Panc1 (cell line): ENCODE measurements around the gene ABHD8. TPM values are rescaled to one million over a fixed set of nuclear protein-coding genes. Genes with fewer than 3 reads are reported as not detected.

ENCODE experiments used
- ATAC-seq: fragments of 200-7000 bp; cut with Tn5 transposase; 2 replicates; pipeline ENCODE4 v1.9.1; 2020; ENCODE audit warnings: mild to moderate bottlenecking, moderate library complexity
- BruUV-seq: library from RNA; stranded (reverse); fragments of 400-500 nt; replicated peaks from 2 replicates; lab custom pipeline; 2021; lab: Mats Ljungman, UMichigan
- CTCF ChIA-PET: fragments of 300-600 bp; sonication (Branson Sonifier 250); formaldehyde crosslinking; loops from one replicate; lab custom pipeline; 2022; ENCODE audit warnings: antibody characterized with exemption; lab: Charles Lee
- POLR2A ChIA-PET: fragments of 300-600 bp; sonication (Branson Sonifier 250); formaldehyde crosslinking; loops from one replicate; lab custom pipeline; 2022; ENCODE audit warnings: antibody characterized with exemption; lab: Charles Lee
- DNase-seq: peaks from one replicate; pipeline ENCODE4 v3.0.0-alpha.2; 2010; ENCODE audit warnings: low read depth, low spot score
- H3K27ac ChIP-seq: 2 replicates; pipeline ENCODE4 v1.5.1; 2011; ENCODE audit warnings: mild to moderate bottlenecking, low read length, inconsistent platforms
- H3K27me3 ChIP-seq: fragments of 200-500 bp; sonication (Bioruptor generic); 2 replicates; pipeline ENCODE4 v1.6.0; 2014; ENCODE audit warnings: low read length, inconsistent platforms; ENCODE audit not compliant: control insufficient read depth, insufficient read depth
- H3K36me3 ChIP-seq: fragments of 200-500 bp; sonication (Bioruptor generic); 2 replicates; pipeline ENCODE4 v1.5.1; 2014; ENCODE audit warnings: inconsistent platforms, mild to moderate bottlenecking, low read length, moderate library complexity; ENCODE audit not compliant: control insufficient read depth, insufficient read depth
- H3K4me1 ChIP-seq: 2 replicates; pipeline ENCODE4 v1.5.1; 2011; ENCODE audit warnings: inconsistent platforms, mild to moderate bottlenecking, low read length, moderate library complexity; ENCODE audit not compliant: control insufficient read depth, insufficient read depth
- H3K4me3 ChIP-seq, 2 experiments: 2 replicates each; pipeline ENCODE4 v1.5.1; 2011 to 2012; ENCODE audit warnings: low read depth in 2 of 2, low read length in 2 of 2, mild to moderate bottlenecking in 2 of 2, inconsistent platforms in 1 of 2, moderate library complexity in 1 of 2
- H3K9me3 ChIP-seq: fragments of 200-500 bp; sonication (Bioruptor generic); 2 replicates; pipeline ENCODE4 v1.5.1; 2014; ENCODE audit warnings: low read depth, mild to moderate bottlenecking, inconsistent platforms, low read length, moderate library complexity; ENCODE audit not compliant: control insufficient read depth, insufficient read depth
- POLR2AphosphoS5 ChIP-seq: IDR thresholded peaks from 2 replicates; pipeline ENCODE4 v1.6.1; 2012; ENCODE audit warnings: mild to moderate bottlenecking, low read depth, low read length, moderate library complexity
- SIN3A ChIP-seq: IDR thresholded peaks from 2 replicates; pipeline ENCODE4 v1.6.1; 2012; ENCODE audit warnings: low read depth, mild to moderate bottlenecking, low read length, moderate library complexity, borderline replicate concordance; ENCODE audit not compliant: insufficient read depth
- TCF7L2 ChIP-seq: IDR thresholded peaks from 2 replicates; pipeline ENCODE4 v1.6.1; 2011; ENCODE audit warnings: mild to moderate bottlenecking, low read depth, low read length, inconsistent platforms
- in situ Hi-C: cut with HindIII; loops from 2 replicates; pipeline ENCODE4 v1.10.0; 2016; ENCODE audit warnings: low sequenced_read_pairs, low pct_unique_long_range_greater_than_20kb
- intact Hi-C: fragments of 100-400 bp; cut with micrococcal nuclease; formaldehyde crosslinking; loops from one replicate; pipeline ENCODE4 v1.10.0; 2022; ENCODE audit not compliant: unreplicated experiment
- total RNA-seq: library from RNA; stranded (reverse); gene quantifications from one replicate; pipeline ENCODE4 v1.2.1, GENCODE V29; 2021; ENCODE audit not compliant: unreplicated experiment
- TF ChIP-seq, protein P1 (sequence below): fragments of 450-650 bp; IDR thresholded peaks from 2 replicates; pipeline ENCODE4 v1.5.1; 2017; ENCODE audit warnings: mild to moderate bottlenecking
- TF ChIP-seq, protein P2 (sequence below), 2 experiments: IDR thresholded peaks; 2 replicates each; pipeline ENCODE4 v1.6.1; 2011 to 2012; ENCODE audit warnings: low read depth in 2 of 2, control low read depth in 1 of 2, low read length in 1 of 2, mild to moderate bottlenecking in 1 of 2, moderate library complexity in 1 of 2; ENCODE audit not compliant: insufficient read depth in 1 of 2

ABHD8 gene
- total RNA-seq, 1 experiment from 2014 or later, result 19.6 TPM

- CTCF ChIA-PET, result interaction anchor here (0.7 to 1.4 kb wide), 7 partner anchors 13 to 176 kb away, joined by 3 to 10 read pairs (median 5); partner anchors contain the start of genes MRPL34 and NR2F6
- DNase-seq, result peak; percentile 72
- no peaks in the 10 kb centered on the region for H3K9me3 ChIP-seq
- peak overlapping the region; percentile 71 for H3K27ac ChIP-seq
- H3K4me1 ChIP-seq, result peaks cover 3% of the 10 kb centered on the region; the same call in 1 of the 2 replicates
- no peaks in the 10 kb centered on the region for H3K27me3 ChIP-seq
- peak; percentile 93 for ATAC-seq
- TF ChIP-seq, protein P1, sequence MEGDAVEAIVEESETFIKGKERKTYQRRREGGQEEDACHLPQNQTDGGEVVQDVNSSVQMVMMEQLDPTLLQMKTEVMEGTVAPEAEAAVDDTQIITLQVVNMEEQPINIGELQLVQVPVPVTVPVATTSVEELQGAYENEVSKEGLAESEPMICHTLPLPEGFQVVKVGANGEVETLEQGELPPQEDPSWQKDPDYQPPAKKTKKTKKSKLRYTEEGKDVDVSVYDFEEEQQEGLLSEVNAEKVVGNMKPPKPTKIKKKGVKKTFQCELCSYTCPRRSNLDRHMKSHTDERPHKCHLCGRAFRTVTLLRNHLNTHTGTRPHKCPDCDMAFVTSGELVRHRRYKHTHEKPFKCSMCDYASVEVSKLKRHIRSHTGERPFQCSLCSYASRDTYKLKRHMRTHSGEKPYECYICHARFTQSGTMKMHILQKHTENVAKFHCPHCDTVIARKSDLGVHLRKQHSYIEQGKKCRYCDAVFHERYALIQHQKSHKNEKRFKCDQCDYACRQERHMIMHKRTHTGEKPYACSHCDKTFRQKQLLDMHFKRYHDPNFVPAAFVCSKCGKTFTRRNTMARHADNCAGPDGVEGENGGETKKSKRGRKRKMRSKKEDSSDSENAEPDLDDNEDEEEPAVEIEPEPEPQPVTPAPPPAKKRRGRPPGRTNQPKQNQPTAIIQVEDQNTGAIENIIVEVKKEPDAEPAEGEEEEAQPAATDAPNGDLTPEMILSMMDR, result peak; percentile 82
- TF ChIP-seq, protein P2, sequence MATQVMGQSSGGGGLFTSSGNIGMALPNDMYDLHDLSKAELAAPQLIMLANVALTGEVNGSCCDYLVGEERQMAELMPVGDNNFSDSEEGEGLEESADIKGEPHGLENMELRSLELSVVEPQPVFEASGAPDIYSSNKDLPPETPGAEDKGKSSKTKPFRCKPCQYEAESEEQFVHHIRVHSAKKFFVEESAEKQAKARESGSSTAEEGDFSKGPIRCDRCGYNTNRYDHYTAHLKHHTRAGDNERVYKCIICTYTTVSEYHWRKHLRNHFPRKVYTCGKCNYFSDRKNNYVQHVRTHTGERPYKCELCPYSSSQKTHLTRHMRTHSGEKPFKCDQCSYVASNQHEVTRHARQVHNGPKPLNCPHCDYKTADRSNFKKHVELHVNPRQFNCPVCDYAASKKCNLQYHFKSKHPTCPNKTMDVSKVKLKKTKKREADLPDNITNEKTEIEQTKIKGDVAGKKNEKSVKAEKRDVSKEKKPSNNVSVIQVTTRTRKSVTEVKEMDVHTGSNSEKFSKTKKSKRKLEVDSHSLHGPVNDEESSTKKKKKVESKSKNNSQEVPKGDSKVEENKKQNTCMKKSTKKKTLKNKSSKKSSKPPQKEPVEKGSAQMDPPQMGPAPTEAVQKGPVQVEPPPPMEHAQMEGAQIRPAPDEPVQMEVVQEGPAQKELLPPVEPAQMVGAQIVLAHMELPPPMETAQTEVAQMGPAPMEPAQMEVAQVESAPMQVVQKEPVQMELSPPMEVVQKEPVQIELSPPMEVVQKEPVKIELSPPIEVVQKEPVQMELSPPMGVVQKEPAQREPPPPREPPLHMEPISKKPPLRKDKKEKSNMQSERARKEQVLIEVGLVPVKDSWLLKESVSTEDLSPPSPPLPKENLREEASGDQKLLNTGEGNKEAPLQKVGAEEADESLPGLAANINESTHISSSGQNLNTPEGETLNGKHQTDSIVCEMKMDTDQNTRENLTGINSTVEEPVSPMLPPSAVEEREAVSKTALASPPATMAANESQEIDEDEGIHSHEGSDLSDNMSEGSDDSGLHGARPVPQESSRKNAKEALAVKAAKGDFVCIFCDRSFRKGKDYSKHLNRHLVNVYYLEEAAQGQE (IDR thresholded peaks at IDR 0.05; ENCODE audit: insufficient read depth in 1 of 2, low read depth in 2 of 2, low read length in 1 of 2), result no peak
- TF ChIP-seq TCF7L2 (no peak), POLR2AphosphoS5 (peak; percentile 46; the same call in 1 of the 2 replicates), SIN3A (no peak)
- no TSS peak for BruUV-seq
- intact Hi-C loops, result no loop called here
- H3K36me3 ChIP-seq, result no peaks in the 10 kb centered on the region
- H3K4me3 ChIP-seq, result peak overlapping the region; percentile 52 to 59
- in situ Hi-C loops, result no loop called here
- POLR2A ChIA-PET, result interaction anchor here (0.7 kb wide), 2 partner anchors 13 kb away, joined by 3 to 4 read pairs; partner anchors contain the start of gene MRPL34
These were observed 10.7 kb downstream of the ABHD8 start for GRCh38 chr19:17292301-17293074.

DNA sequence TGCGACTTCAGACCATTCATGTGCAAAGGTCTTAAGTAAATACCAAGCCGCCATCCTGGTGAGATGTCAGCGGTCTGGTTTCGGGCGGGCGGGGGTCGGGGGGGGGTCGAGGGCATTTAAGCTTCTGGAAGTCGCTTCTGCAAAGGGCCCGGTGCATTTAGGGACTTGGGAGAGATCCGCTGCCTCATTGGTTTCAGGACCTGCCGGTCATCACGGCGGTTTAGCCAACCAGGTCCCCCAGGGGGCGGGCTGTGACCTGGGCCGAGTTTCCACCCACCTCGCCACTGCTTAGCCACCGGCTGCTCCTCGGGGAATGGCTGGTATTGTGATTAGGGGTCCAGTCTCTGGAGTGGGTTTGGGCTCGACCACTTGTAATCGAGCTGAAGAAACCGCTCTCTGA lies 13.7 kb downstream of the ABHD8 start:
- no TSS peak for BruUV-seq
- H3K27ac ChIP-seq, result no peak overlapping the region
- H3K4me1 ChIP-seq, result peaks cover 3% of the 10 kb centered on the region; the same call in 1 of the 2 replicates
- DNase-seq (no peak), ATAC-seq (0 out of 2 replicates have a peak, but pooled peaks have one; percentile 47)
- in situ Hi-C loops (no loop called here), intact Hi-C loops (loop anchor here (10.0 kb wide), 1 partner anchor 65 kb away; the partner anchor contains the start of gene OCEL1)
- H3K27me3 ChIP-seq, result no peaks in the 10 kb centered on the region
- no peaks in the 10 kb centered on the region for H3K9me3 ChIP-seq
- POLR2A ChIA-PET, result no interaction called here
- CTCF ChIA-PET, result interaction anchor here (0.5 kb wide), 1 partner anchor 15 kb away, joined by 5 read pairs; no protein-coding TSS in a partner anchor
- H3K4me3 ChIP-seq, result no peak overlapping the region
- TF ChIP-seq, protein P2 (IDR thresholded peaks at IDR 0.05; ENCODE audit: insufficient read depth in 1 of 2, low read depth in 2 of 2, low read length in 1 of 2), result no peak
- TF ChIP-seq SIN3A (no peak), TCF7L2 (no peak), POLR2AphosphoS5 (no peak)
- TF ChIP-seq, protein P1, result no peak
- H3K36me3 ChIP-seq, result no peaks in the 10 kb centered on the region
